ENCODE results near the gene MAP7.

DNA sequence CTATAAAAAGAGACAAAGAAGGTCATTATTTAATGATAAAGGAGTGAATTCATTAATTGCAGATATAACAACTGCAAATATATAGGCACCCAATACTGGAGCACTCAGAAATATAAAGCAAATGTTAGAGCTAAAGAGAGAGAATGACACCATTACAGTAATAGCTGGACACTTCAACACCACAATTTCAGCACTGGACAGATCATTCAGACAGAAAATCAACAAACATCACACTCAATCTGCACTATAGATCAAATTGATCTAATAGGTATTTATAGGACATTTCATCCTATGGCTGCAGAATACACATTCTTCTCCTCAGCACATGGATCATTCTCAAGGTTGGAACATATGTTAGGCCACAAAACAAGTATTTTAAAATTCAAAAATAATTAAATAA, 72.7 kb downstream of the MAP7 start:
- TF ChIP-seq, protein P1, sequence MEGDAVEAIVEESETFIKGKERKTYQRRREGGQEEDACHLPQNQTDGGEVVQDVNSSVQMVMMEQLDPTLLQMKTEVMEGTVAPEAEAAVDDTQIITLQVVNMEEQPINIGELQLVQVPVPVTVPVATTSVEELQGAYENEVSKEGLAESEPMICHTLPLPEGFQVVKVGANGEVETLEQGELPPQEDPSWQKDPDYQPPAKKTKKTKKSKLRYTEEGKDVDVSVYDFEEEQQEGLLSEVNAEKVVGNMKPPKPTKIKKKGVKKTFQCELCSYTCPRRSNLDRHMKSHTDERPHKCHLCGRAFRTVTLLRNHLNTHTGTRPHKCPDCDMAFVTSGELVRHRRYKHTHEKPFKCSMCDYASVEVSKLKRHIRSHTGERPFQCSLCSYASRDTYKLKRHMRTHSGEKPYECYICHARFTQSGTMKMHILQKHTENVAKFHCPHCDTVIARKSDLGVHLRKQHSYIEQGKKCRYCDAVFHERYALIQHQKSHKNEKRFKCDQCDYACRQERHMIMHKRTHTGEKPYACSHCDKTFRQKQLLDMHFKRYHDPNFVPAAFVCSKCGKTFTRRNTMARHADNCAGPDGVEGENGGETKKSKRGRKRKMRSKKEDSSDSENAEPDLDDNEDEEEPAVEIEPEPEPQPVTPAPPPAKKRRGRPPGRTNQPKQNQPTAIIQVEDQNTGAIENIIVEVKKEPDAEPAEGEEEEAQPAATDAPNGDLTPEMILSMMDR (IDR thresholded peaks at IDR 0.05): no peak
- no peak for TF ChIP-seq POLR2A (IDR thresholded peaks at IDR 0.05)

Measured in heart left ventricle (tissue), 13 donors.